ENCODE data around the gene RIMBP2. TPM values are rescaled to one million over a fixed set of nuclear protein-coding genes. Genes with fewer than 3 reads are reported as not detected.

Gene RIMBP2
- polyA plus RNA-seq, 1 of the 3 experiments (the other 2 are of a cell fraction): 0.90 TPM

- Histone ChIP-seq H3K4me1 (ENCODE audit: control insufficient read depth in 1 of 2, insufficient read depth in 2 of 2, low read depth in 1 of 2, low read length in 1 of 2) (peaks cover 0 to 44% of the 10 kb centered on the region in 2 experiments; a peak in 1 of 4 replicates), H3K36me3 (replicated peaks in 1 of 2; ENCODE audit: control insufficient read depth in 1 of 2, insufficient read depth in 2 of 2, low read length in 1 of 2) (no peaks in the 10 kb centered on the region), H3K9me2 (no peaks in the 10 kb centered on the region), H3K9me3 (no peaks in the 10 kb centered on the region), H3K4me2 (no peak overlapping the region), H3K27ac (ENCODE audit: low read depth in 2 of 2, low read length in 1 of 2) (no peak overlapping the region; a peak in 1 of 4 replicates), H2AFZ (ENCODE audit: low read depth) (no peak overlapping the region), H3K4me3 (ENCODE audit: low read depth in 2 of 2, low read length in 1 of 2) (no peak overlapping the region), H3K27me3 (ENCODE audit: insufficient read depth) (no peaks in the 10 kb centered on the region), H3K79me2 (ENCODE audit: insufficient read depth) (no peaks in the 10 kb centered on the region), H3K9ac (no peak overlapping the region), H4K20me1 (ENCODE audit: insufficient read depth) (no peaks in the 10 kb centered on the region), H3F3A (replicated peaks; ENCODE audit: insufficient read depth) (no peaks in the 10 kb centered on the region)
- DNase-seq: no peak
- ChIA-PET CTCF (interaction anchor here (1.6 kb wide), 1 partner anchor 36 kb away, joined by 7 read pairs; no protein-coding TSS in a partner anchor), POLR2A (no interaction called here)
- TF ChIP-seq GATA2 (CRISPR knock-in tag; IDR thresholded peaks at IDR 0.05) (peak; percentile 20; the same call in 1 of the 2 replicates), CHD2 (IDR thresholded peaks at IDR 0.05; ENCODE audit: low read length, partially characterized antibody) (no peak)
- 65% methylated on average over 16 of the region's 16 CpGs for WGBS (ENCODE audit: low lambda C conversion rate)
Measured at GRCh38 chr12:130711756-130712155, 4.3 kb downstream of the RIMBP2 start.

- ChIA-PET CTCF (no interaction called here), POLR2A (no interaction called here)
- 37% methylated on average over 6 of the region's 7 CpGs for WGBS (ENCODE audit: low lambda C conversion rate)
Measured at GRCh38 chr12:130710733-130711080, 5.4 kb downstream of the RIMBP2 start.

GRCh38 chr12:130709971-130710732, 5.9 kb downstream of the RIMBP2 start:
- Histone ChIP-seq H3K27ac (ENCODE audit: low read depth in 2 of 2, low read length in 1 of 2) (no peak overlapping the region), H3K79me2 (ENCODE audit: insufficient read depth) (no peaks in the 10 kb centered on the region), H3K9me2 (no peaks in the 10 kb centered on the region), H3K36me3 (replicated peaks in 1 of 2; ENCODE audit: control insufficient read depth in 1 of 2, insufficient read depth in 2 of 2, low read length in 1 of 2) (no peaks in the 10 kb centered on the region), H3K27me3 (ENCODE audit: insufficient read depth) (no peaks in the 10 kb centered on the region), H3F3A (replicated peaks; ENCODE audit: insufficient read depth) (no peaks in the 10 kb centered on the region), H3K9me3 (no peaks in the 10 kb centered on the region), H3K9ac (no peak overlapping the region), H3K4me2 (no peak overlapping the region), H3K4me1 (ENCODE audit: control insufficient read depth in 1 of 2, insufficient read depth in 2 of 2, low read depth in 1 of 2, low read length in 1 of 2) (peaks cover 0 to 55% of the 10 kb centered on the region in 2 experiments; a peak in 1 of 4 replicates), H3K4me3 (ENCODE audit: low read depth in 2 of 2, low read length in 1 of 2) (no peak overlapping the region), H2AFZ (ENCODE audit: low read depth) (no peak overlapping the region), H4K20me1 (ENCODE audit: insufficient read depth) (no peaks in the 10 kb centered on the region)
- POLR2A ChIA-PET: no interaction called here
- CTCF ChIA-PET: no interaction called here
- DNase-seq: no peak
- WGBS (ENCODE audit: low lambda C conversion rate): 51% methylated on average over 12 of the region's 13 CpGs
- TF ChIP-seq RFX5 (IDR thresholded peaks at IDR 0.05; ENCODE audit: low read length) (no peak), GATA2 (CRISPR knock-in tag; IDR thresholded peaks at IDR 0.05) (no peak), NRF1 (IDR thresholded peaks at IDR 0.05; ENCODE audit: low read depth, low read length) (no peak), FOXJ3 (CRISPR knock-in tag; IDR thresholded peaks at IDR 0.05) (no peak), RCOR1 (IDR thresholded peaks at IDR 0.05; ENCODE audit: low read length) (no peak), MXI1 (IDR thresholded peaks at IDR 0.05; ENCODE audit: low read depth, low read length) (no peak), EP300 (IDR thresholded peaks at IDR 0.05; ENCODE audit: borderline replicate concordance in 1 of 2, low read depth in 1 of 2, low read length in 1 of 2) (no peak), SMC3 (IDR thresholded peaks at IDR 0.05; ENCODE audit: low read depth, low read length) (no peak), FOSL2 (IDR thresholded peaks at IDR 0.05; ENCODE audit: borderline replicate concordance, low read depth) (no peak)
- TF ChIP-seq, protein P1, sequence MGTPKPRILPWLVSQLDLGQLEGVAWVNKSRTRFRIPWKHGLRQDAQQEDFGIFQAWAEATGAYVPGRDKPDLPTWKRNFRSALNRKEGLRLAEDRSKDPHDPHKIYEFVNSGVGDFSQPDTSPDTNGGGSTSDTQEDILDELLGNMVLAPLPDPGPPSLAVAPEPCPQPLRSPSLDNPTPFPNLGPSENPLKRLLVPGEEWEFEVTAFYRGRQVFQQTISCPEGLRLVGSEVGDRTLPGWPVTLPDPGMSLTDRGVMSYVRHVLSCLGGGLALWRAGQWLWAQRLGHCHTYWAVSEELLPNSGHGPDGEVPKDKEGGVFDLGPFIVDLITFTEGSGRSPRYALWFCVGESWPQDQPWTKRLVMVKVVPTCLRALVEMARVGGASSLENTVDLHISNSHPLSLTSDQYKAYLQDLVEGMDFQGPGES (IDR thresholded peaks at IDR 0.05; ENCODE audit: low read depth, low read length): no peak

More at GRCh38 chr12:130710733-130711080, 5.4 kb downstream of the RIMBP2 start:
- no peaks in the 10 kb centered on the region for H3K36me3 ChIP-seq (replicated peaks in 1 of 2; ENCODE audit: control insufficient read depth in 1 of 2, insufficient read depth in 2 of 2, low read length in 1 of 2)
- H3F3A ChIP-seq (replicated peaks; ENCODE audit: insufficient read depth): no peaks in the 10 kb centered on the region
- no peaks in the 10 kb centered on the region for H3K9me2 ChIP-seq
- H3K4me2 ChIP-seq: no peak overlapping the region
- peaks cover 0 to 49% of the 10 kb centered on the region in 2 experiments; a peak in 1 of 4 replicates for H3K4me1 ChIP-seq (ENCODE audit: control insufficient read depth in 1 of 2, insufficient read depth in 2 of 2, low read depth in 1 of 2, low read length in 1 of 2)
- H3K4me3 ChIP-seq (ENCODE audit: low read depth in 2 of 2, low read length in 1 of 2): no peak overlapping the region
- H3K27me3 ChIP-seq (ENCODE audit: insufficient read depth): no peaks in the 10 kb centered on the region
- TF ChIP-seq EZH2phosphoT487 (IDR thresholded peaks at IDR 0.05; ENCODE audit: borderline replicate concordance, low read depth) (no peak), YY1 (IDR thresholded peaks at IDR 0.05; ENCODE audit: low read depth) (no peak), MEF2A (IDR thresholded peaks at IDR 0.05; ENCODE audit: borderline replicate concordance, low read depth) (no peak), SMC3 (IDR thresholded peaks at IDR 0.05; ENCODE audit: low read depth, low read length) (no peak), USF2 (IDR thresholded peaks at IDR 0.05; ENCODE audit: borderline replicate concordance, low read depth, low read length) (no peak), FOSL2 (IDR thresholded peaks at IDR 0.05; ENCODE audit: borderline replicate concordance, low read depth) (no peak), TAF1 (IDR thresholded peaks at IDR 0.05; ENCODE audit: borderline replicate concordance, low read depth, low read length) (no peak), JUND (IDR thresholded peaks at IDR 0.05) (no peak)
- no peaks in the 10 kb centered on the region for H4K20me1 ChIP-seq (ENCODE audit: insufficient read depth)
- no peak overlapping the region for H3K9ac ChIP-seq
- H3K27ac ChIP-seq (ENCODE audit: low read depth in 2 of 2, low read length in 1 of 2): no peak overlapping the region
- H3K79me2 ChIP-seq (ENCODE audit: insufficient read depth): no peaks in the 10 kb centered on the region
- no peak for DNase-seq
- no peak overlapping the region for H2AFZ ChIP-seq (ENCODE audit: low read depth)
- H3K9me3 ChIP-seq: no peaks in the 10 kb centered on the region

Measured in SK-N-SH (cell line).